ENCODE data around the gene MAP2K3. TPM values are rescaled to one million over a fixed set of nuclear protein-coding genes. Genes with fewer than 3 reads are reported as not detected.

MAP2K3 gene
- total RNA-seq, 3 donors from 2014 or later: 46.0 to 75.5 (median 67.1) TPM

- Histone ChIP-seq H3K4me1 (ENCODE audit: low read depth) (peaks cover 4% of the 10 kb centered on the region), H3K36me3 (ENCODE audit: low read depth) (no peaks in the 10 kb centered on the region), H3K9me3 (no peaks in the 10 kb centered on the region), H3K4me3 (no peak overlapping the region)
- intact Hi-C loops (cut with DNase I, micrococcal nuclease): no loop called here
- no peak for TF ChIP-seq CTCF (IDR thresholded peaks at IDR 0.05)
- ATAC-seq (no peak), DNase-seq (no peak)
Observed at GRCh38 chr17:21250854-21251253, 33.7 kb upstream of the MAP2K3 start.

DNA sequence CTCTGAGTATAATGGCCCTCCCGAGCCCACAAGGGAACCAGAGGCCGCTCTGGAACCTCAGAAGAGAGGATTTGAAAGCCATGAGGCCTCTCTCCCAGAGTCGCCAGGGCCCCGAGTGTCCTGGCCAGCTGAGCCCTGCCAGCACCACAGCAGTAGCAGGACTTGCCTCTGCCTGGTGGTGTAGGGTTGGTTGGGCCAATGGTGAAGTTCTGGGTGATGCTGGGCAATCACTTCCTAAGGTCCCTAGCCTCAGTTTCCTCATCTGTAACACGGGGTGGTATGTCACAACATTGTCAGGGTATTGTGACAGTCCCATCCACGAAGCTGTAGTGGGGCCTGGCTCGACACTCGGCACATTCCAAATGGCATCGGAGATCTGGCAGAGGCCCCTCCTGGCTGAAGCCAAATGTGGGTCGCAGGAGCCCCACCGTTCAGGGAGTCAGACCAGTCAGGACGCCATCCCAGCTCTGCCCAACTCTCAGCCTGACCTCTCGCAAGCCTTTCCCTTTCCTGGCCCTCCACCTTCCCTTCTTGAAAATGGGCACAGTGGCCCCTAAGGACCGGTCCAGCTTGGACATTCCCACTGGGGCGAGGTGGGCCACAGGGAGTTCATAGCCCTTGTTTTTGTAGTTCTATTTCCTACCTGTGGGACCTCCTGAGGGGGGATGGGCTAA, 33.0 kb upstream of the MAP2K3 start:
- Histone ChIP-seq H3K36me3 (ENCODE audit: low read depth) (no peaks in the 10 kb centered on the region), H3K4me1 (ENCODE audit: low read depth) (peaks cover 4% of the 10 kb centered on the region), H3K9me3 (no peaks in the 10 kb centered on the region), H3K4me3 (no peak overlapping the region)
- TF ChIP-seq CTCF (IDR thresholded peaks at IDR 0.05): no peak
- ATAC-seq: no peak
- intact Hi-C loops (cut with DNase I, micrococcal nuclease): no loop called here
- no peak for DNase-seq

DNA sequence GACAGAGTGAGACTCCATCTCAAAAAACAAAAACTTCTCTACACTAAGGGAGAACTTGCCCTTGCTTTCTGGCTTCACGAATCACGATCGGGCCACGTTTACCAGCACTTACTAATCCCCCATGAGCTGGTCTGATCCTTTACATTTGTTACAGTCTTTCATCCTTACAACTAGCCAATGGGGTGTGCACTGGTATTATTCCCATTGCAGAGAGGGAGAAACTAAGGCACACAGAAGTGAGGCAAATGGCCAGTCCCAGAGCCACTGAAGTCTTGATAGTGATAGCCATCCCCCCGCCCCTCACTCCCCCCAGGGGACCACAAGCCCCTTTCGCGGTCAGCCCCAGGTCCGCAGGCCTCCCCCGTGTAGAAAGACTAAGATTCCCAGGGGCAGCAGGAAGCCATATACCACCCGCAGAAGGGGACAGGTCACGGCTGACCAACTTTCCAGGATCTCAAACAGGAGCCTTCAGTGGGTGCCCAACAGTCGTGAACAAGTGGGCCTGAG, 32.2 kb upstream of the MAP2K3 start:
- intact Hi-C loops (cut with DNase I, micrococcal nuclease): no loop called here
- DNase-seq (no peak), ATAC-seq (no peak)
- H3K4me1 ChIP-seq (ENCODE audit: low read depth): peaks cover 4% of the 10 kb centered on the region
- no peak for TF ChIP-seq CTCF (IDR thresholded peaks at IDR 0.05)
- peak overlapping the region; percentile 34 for H3K4me3 ChIP-seq
- H3K36me3 ChIP-seq (ENCODE audit: low read depth): no peaks in the 10 kb centered on the region
- no peaks in the 10 kb centered on the region for H3K9me3 ChIP-seq

- peak; percentile 90 for ATAC-seq
- DNase-seq: peak; percentile 84 to 91 (median 90)
- Histone ChIP-seq H3K4me1 (ENCODE audit: low read depth) (peaks cover 4% of the 10 kb centered on the region), H3K4me3 (peak within 1 kb of the TSS; percentile 34), H3K9me3 (no peaks in the 10 kb centered on the region), H3K36me3 (ENCODE audit: low read depth) (no peaks in the 10 kb centered on the region)
- intact Hi-C loops (cut with DNase I, micrococcal nuclease): no loop called here
- TF ChIP-seq CTCF (IDR thresholded peaks at IDR 0.05): no peak
Observed at GRCh38 chr17:21252796-21253645, 31.5 kb upstream of the MAP2K3 start, which contains the start of gene NATD1. TSS of gene NATD1 (minus strand) at chr17:21253410. CDS start at chr17:21253264, 146 bp downstream.

DNA sequence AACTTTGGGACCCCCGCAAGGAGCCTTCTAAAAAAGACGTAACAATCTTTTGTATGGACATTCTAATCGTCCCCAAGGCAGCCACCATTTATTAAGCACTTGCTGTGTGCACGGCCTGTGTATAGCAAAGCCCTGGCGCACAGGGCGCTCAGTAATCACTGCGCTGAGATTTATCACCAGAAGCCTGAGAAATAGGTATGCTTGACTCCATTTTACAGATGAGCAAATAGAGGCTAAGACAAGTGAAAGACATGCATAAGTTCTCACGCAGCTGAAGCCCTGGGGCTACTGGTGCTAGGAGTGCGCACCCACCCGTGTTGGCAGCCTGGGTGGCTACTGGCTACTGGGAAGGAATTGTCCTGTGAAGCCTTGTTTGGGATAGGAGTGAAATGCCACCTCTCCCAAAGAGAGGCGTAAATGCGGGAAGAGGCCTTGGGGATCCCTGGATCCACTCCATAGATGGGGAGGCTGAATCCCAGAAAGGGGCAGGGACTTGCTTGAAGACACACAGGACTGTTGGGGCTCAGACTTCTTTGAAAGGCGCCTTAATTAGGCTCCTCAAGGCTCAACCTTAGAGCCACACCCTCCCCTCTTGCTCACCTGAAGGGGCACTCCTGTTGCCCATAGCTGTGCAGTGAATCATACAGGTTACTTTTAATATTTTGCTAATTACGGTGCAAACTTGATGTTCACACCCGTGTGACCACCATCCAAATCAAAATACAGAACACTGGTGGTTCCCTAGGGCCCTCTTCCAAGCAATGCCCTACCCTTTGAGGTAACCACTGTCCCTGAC, 30.7 kb upstream of the MAP2K3 start:
- intact Hi-C loops (cut with DNase I, micrococcal nuclease): no loop called here
- peak overlapping the region; percentile 34 for H3K4me3 ChIP-seq
- peak; percentile 18 for ATAC-seq
- TF ChIP-seq CTCF (IDR thresholded peaks at IDR 0.05): no peak
- H3K9me3 ChIP-seq: no peaks in the 10 kb centered on the region
- peaks cover 4% of the 10 kb centered on the region for H3K4me1 ChIP-seq (ENCODE audit: low read depth)
- DNase-seq: no peak
- H3K36me3 ChIP-seq (ENCODE audit: low read depth): no peaks in the 10 kb centered on the region

Measured in mucosa of descending colon (tissue), 3 donors.